HepG2 (cell line): ENCODE results near the gene COMP. TPM values are rescaled to one million over a fixed set of nuclear protein-coding genes. Genes with fewer than 3 reads are reported as not detected.
A peak's percentile ranks its signal among the peaks of the same experiment; 100 is the strongest.

Experiments
- ATAC-seq: fragments of 200-7000 bp; cut with Tn5 transposase; 3 replicates; pipeline ENCODE4 v1.9.1; 2020; ENCODE audit warnings: mild to moderate bottlenecking, moderate library complexity
- BruUV-seq: library from RNA; stranded (reverse); fragments of 400-500 nt; replicated peaks from 2 replicates; lab custom pipeline; 2021; lab: Mats Ljungman, UMichigan
- CTCF ChIA-PET: fragments of 300-600 bp; formaldehyde crosslinking; extraction: SDS; loops from one replicate; lab custom pipeline; 2021; ENCODE audit warnings: low total read pairs, inconsistent platforms, low intra/inter-chr PET ratio; lab: Yijun Ruan, JAX
- POLR2A ChIA-PET: fragments of 350-600 bp; sonication (Branson Sonifier 250); formaldehyde crosslinking; loops from one replicate; lab custom pipeline; 2020; ENCODE audit warnings: antibody characterized with exemption, inconsistent platforms; lab: Yijun Ruan, JAX
- DNase-seq: peaks from one replicate; pipeline ENCODE4 v3.0.0-alpha.2; 2015; ENCODE audit warnings: low spot score
- FAIRE-seq: peaks from 3 replicates; lab custom pipeline; 2011; peaks lifted over from hg19 to GRCh38; lab: Jason Lieb, UNC
- H2AFZ ChIP-seq: one replicate; pipeline ENCODE4 v1.6.1; 2011; ENCODE audit warnings: low read length, inconsistent platforms
- H3K27ac ChIP-seq: fragments of 300-600 bp; 3 replicates; pipeline ENCODE4 v1.8.0; 2011; ENCODE audit warnings: mixed run types, mild to moderate bottlenecking, mixed read lengths, low read length, inconsistent platforms; ENCODE audit not compliant: insufficient read depth; ENCODE audit errors: extremely low read length
- H3K27me3 ChIP-seq, 2 experiments: fragments of 200-600 bp in 1 of 2; 2 replicates in 1 of 2; 3 replicates in 1 of 2; pipeline versions ENCODE4 v1.6.0 to v1.8.0; 2011; ENCODE audit warnings: low read length in 2 of 2, mild to moderate bottlenecking in 2 of 2, moderate library complexity in 2 of 2, inconsistent platforms in 1 of 2; ENCODE audit not compliant: insufficient read depth in 2 of 2, control insufficient read depth in 1 of 2
- H3K36me3 ChIP-seq, 2 experiments: fragments of 200-600 bp in 1 of 2; replicated peaks in 1 of 2; 2 replicates in 1 of 2; 3 replicates in 1 of 2; pipeline versions ENCODE4 v1.5.1 to v1.8.0; 2011; ENCODE audit warnings: low read length in 2 of 2, inconsistent platforms in 1 of 2; ENCODE audit not compliant: insufficient read depth in 2 of 2, control insufficient read depth in 1 of 2
- H3K4me1 ChIP-seq: 2 replicates; pipeline ENCODE4 v1.5.1; 2012; ENCODE audit warnings: low read length, inconsistent platforms; ENCODE audit not compliant: insufficient read depth
- H3K4me2 ChIP-seq: 2 replicates; pipeline ENCODE4 v1.6.0; 2011; ENCODE audit warnings: low read depth, low read length, inconsistent platforms
- H3K4me3 ChIP-seq, 3 experiments: fragments of 200-600 bp in 1 of 3; sonication (generic), shearing (Covaris generic) in 1 of 3; replicated peaks in 1 of 3; 2 replicates each; pipeline ENCODE4 v1.5.1; 2011 to 2016; ENCODE audit warnings: low read length in 3 of 3, inconsistent platforms in 2 of 3, low read depth in 2 of 3, mild to moderate bottlenecking in 2 of 3, control low read depth in 1 of 3, mixed read lengths in 1 of 3; ENCODE audit not compliant: insufficient read depth in 1 of 3
- H3K79me2 ChIP-seq: one replicate; pipeline ENCODE4 v1.6.1; 2011; ENCODE audit warnings: low read length, inconsistent platforms; ENCODE audit not compliant: insufficient read depth
- H3K9ac ChIP-seq: 2 replicates; pipeline ENCODE4 v1.6.0; 2011; ENCODE audit warnings: mild to moderate bottlenecking, low read depth, low read length, inconsistent platforms; ENCODE audit not compliant: insufficient read depth
- H3K9me3 ChIP-seq: 2 replicates; pipeline ENCODE4 v1.5.1; 2012; ENCODE audit warnings: mild to moderate bottlenecking, low read length
- H4K20me1 ChIP-seq: 2 replicates; pipeline ENCODE4 v1.6.0; 2011; ENCODE audit warnings: inconsistent platforms, mild to moderate bottlenecking, low read length, moderate library complexity; ENCODE audit not compliant: insufficient read depth
- AGO1 ChIP-seq: fragments of 200-400 bp; formaldehyde crosslinking; IDR thresholded peaks from 2 replicates; pipeline ENCODE4 v1.6.1; 2017; ENCODE audit warnings: mild to moderate bottlenecking, low read depth, low read length, moderate library complexity; ENCODE audit not compliant: poor library complexity, severe bottlenecking
- ARID4A ChIP-seq: sonication (generic); formaldehyde crosslinking; IDR thresholded peaks from 2 replicates; pipeline ENCODE4 v1.5.0; 2020; ENCODE audit warnings: mild to moderate bottlenecking, missing genetic modification reagents, borderline replicate concordance
- CENPT ChIP-seq: sonication (generic); formaldehyde crosslinking; IDR thresholded peaks from 2 replicates; pipeline ENCODE4 v1.8.0; 2022; ENCODE audit warnings: low read depth, mild to moderate bottlenecking, moderate library complexity, missing genetic modification reagents
- CHD4 ChIP-seq: fragments of 200-600 bp; sonication (generic); IDR thresholded peaks from 2 replicates; pipeline ENCODE4 v1.7.0; 2017; ENCODE audit warnings: mild to moderate bottlenecking, low read length, borderline replicate concordance
- DMAP1 ChIP-seq: IDR thresholded peaks from 2 replicates; pipeline ENCODE4 v1.6.1; 2016
- FOXO1 ChIP-seq: sonication (generic); formaldehyde crosslinking; IDR thresholded peaks from 2 replicates; pipeline ENCODE4 v1.4.0; 2020; ENCODE audit warnings: missing genetic modification reagents
- KDM5B ChIP-seq: sonication (generic); formaldehyde crosslinking; IDR thresholded peaks from 2 replicates; pipeline ENCODE4 v1.4.0; 2020; ENCODE audit warnings: missing genetic modification reagents, mild to moderate bottlenecking, borderline replicate concordance
- REL ChIP-seq: sonication (generic); formaldehyde crosslinking; conservative IDR thresholded peaks from 2 replicates; pipeline ENCODE4 v1.8.0; 2022; ENCODE audit warnings: mild to moderate bottlenecking, missing genetic modification reagents, moderate library complexity
- RXRB ChIP-seq: IDR thresholded peaks from 2 replicates; pipeline ENCODE4 v1.6.1; 2016; ENCODE audit warnings: borderline replicate concordance, missing genetic modification reagents, missing compliant biosample characterization
- TEF ChIP-seq: sonication (generic); formaldehyde crosslinking; IDR thresholded peaks from 2 replicates; pipeline ENCODE4 v1.5.0; 2020; ENCODE audit warnings: missing genetic modification reagents
- ZBTB3 ChIP-seq: sonication (generic); formaldehyde crosslinking; IDR thresholded peaks from 2 replicates; pipeline ENCODE4 v1.4.0; 2020; ENCODE audit warnings: low read depth, mild to moderate bottlenecking, moderate library complexity, missing genetic modification reagents, borderline replicate concordance
- ZFAT ChIP-seq: sonication (generic); formaldehyde crosslinking; conservative IDR thresholded peaks from 2 replicates; pipeline ENCODE4 v1.8.1; 2023; ENCODE audit warnings: missing genetic modification reagents, inconsistent platforms
- ZFP37 ChIP-seq: sonication (generic); formaldehyde crosslinking; IDR thresholded peaks from 2 replicates; pipeline ENCODE4 v1.4.0; 2020; ENCODE audit warnings: missing genetic modification reagents, borderline replicate concordance
- ZNF260 ChIP-seq: sonication (generic); formaldehyde crosslinking; IDR thresholded peaks from 2 replicates; pipeline ENCODE4 v1.4.0; 2020; ENCODE audit warnings: missing genetic modification reagents, low read depth, mild to moderate bottlenecking, borderline replicate concordance
- ZNF343 ChIP-seq: sonication (generic); formaldehyde crosslinking; IDR thresholded peaks from 2 replicates; pipeline ENCODE4 v1.4.0; 2020; ENCODE audit warnings: mild to moderate bottlenecking, missing genetic modification reagents
- ZNF713 ChIP-seq: sonication (generic); formaldehyde crosslinking; IDR thresholded peaks from 2 replicates; pipeline ENCODE4 v1.4.0; 2020; ENCODE audit warnings: mild to moderate bottlenecking, missing genetic modification reagents
- WGBS: methylation state at CpG from one replicate; pipeline ENCODE4 v1.1.6; 2017; ENCODE audit warnings: low lambda C conversion rate; 5-methylcytosine and 5-hydroxymethylcytosine counted together
- in situ Hi-C: cut with HindIII; loops from 2 replicates; pipeline ENCODE4 v1.10.0; 2017; ENCODE audit warnings: low pct_unique_long_range_greater_than_20kb; ENCODE audit not compliant: extremely low pct_ligation_motif_present
- intact Hi-C: fragments of 100-400 bp; cut with micrococcal nuclease; formaldehyde crosslinking; loops from one replicate; pipeline ENCODE4 v1.10.0; 2022; ENCODE audit not compliant: unreplicated experiment
- polyA plus RNA-seq, 8 experiments: library from polyadenylated mRNA; depleted of rRNA in 3 of 8; stranded (reverse) in 7 of 8; unstranded in 1 of 8; fragments of >200 nt; fragmentation: Illumina TruSeq in 4 of 8; extraction: Trizol in 4 of 8; gene quantifications; 2 replicates each; pipeline versions ENCODE4 v1.2.1 to v1.2.3, GENCODE V29; 2011 to 2016; ENCODE audit warnings: low read depth in 4 of 8, missing spikeins in 1 of 8, mixed read lengths in 1 of 8; ENCODE audit not compliant: insufficient read depth in 1 of 8
- total RNA-seq, 5 experiments: library from RNA; depleted of rRNA; stranded (reverse); fragments of >200 nt; fragmentation: Illumina TruSeq; extraction: Trizol; gene quantifications; 2 replicates each; pipeline ENCODE4 v1.2.3, GENCODE V29; 2016; ENCODE audit warnings: low read depth in 1 of 5

Gene COMP
- total and polyA plus RNA-seq, 2 of the 13 experiments (the other 11 are each of a cell fraction or from before 2014, with no cell fraction given), result 0.04 to 0.13 TPM

GRCh38 chr19:18765224-18765623 is 25.9 kb downstream of the COMP start:
- ChIA-PET POLR2A (no interaction called here), CTCF (no interaction called here)
- H3K9ac ChIP-seq, result no peak overlapping the region
- BruUV-seq, result no TSS peak
- no peaks in the 10 kb centered on the region for H3K79me2 ChIP-seq
- no peaks in the 10 kb centered on the region for H3K36me3 ChIP-seq
- ATAC-seq (no peak), DNase-seq (no peak), FAIRE-seq (no peak)
- in situ Hi-C loops (no loop called here), intact Hi-C loops (no loop called here)
- no peaks in the 10 kb centered on the region for H3K27me3 ChIP-seq
- TF ChIP-seq ZNF260 (no peak), ZNF343 (CRISPR knock-in tag) (no peak), TEF (CRISPR knock-in tag) (no peak), ZBTB3 (CRISPR knock-in tag) (no peak), ZNF713 (CRISPR knock-in tag) (no peak), AGO1 (peak; percentile 15), REL (CRISPR knock-in tag) (no peak)
- H3K4me2 ChIP-seq, result no peak overlapping the region
- no peak overlapping the region for H2AFZ ChIP-seq
- H3K4me3 ChIP-seq, result no peak overlapping the region
- H4K20me1 ChIP-seq, result no peaks in the 10 kb centered on the region
- H3K9me3 ChIP-seq, result no peaks in the 10 kb centered on the region
- peaks cover 16% of the 10 kb centered on the region for H3K4me1 ChIP-seq
- H3K27ac ChIP-seq, result no peak overlapping the region
- WGBS, result 95% methylated on average over 6 of the region's 8 CpGs

- DNase-seq, result no peak
- Histone ChIP-seq H3K27ac (no peak overlapping the region), H4K20me1 (no peaks in the 10 kb centered on the region), H3K27me3 (no peaks in the 10 kb centered on the region), H3K4me3 (no peak overlapping the region), H3K9me3 (no peaks in the 10 kb centered on the region), H2AFZ (no peak overlapping the region), H3K79me2 (no peaks in the 10 kb centered on the region), H3K36me3 (no peaks in the 10 kb centered on the region), H3K4me2 (no peak overlapping the region), H3K9ac (no peak overlapping the region), H3K4me1 (peaks cover 16% of the 10 kb centered on the region)
- POLR2A ChIA-PET, result no interaction called here
- intact Hi-C loops, result no loop called here
- 57% methylated on average over 2 of the region's 4 CpGs for WGBS
- BruUV-seq, result no TSS peak
- CTCF ChIA-PET, result no interaction called here
- in situ Hi-C loops, result no loop called here
- no peak for FAIRE-seq
- no peak for ATAC-seq
- TF ChIP-seq KDM5B (CRISPR knock-in tag), result no peak
- no peak for TF ChIP-seq FOXO1 (CRISPR knock-in tag)
- no peak for TF ChIP-seq RXRB (CRISPR knock-in tag)
- no peak for TF ChIP-seq CHD4
- TF ChIP-seq ARID4A (CRISPR knock-in tag), result no peak
- TF ChIP-seq CENPT (CRISPR knock-in tag), result no peak
- no peak for TF ChIP-seq ZFAT (CRISPR knock-in tag)
- TF ChIP-seq ZFP37, result no peak
- TF ChIP-seq DMAP1 (CRISPR knock-in tag), result no peak
These were observed 26.5 kb downstream of the COMP start for GRCh38 chr19:18764591-18765051.
